Lung (tissue), 12 donors: Measurements from ENCODE around the gene C1orf167. TPM values are rescaled to one million over a fixed set of nuclear protein-coding genes. Genes with fewer than 3 reads are reported as not detected.

Source experiments
- ATAC-seq: fragments of 200-7000 bp; cut with Tn5 transposase; one replicate; pipeline ENCODE4 v1.9.1; 2020; ENCODE audit warnings: moderate number of reproducible peaks; ENCODE audit not compliant: insufficient read depth, low FRiP score
- DNase-seq, 3 donors: peaks; one replicate each; pipeline ENCODE4 v3.0.0-alpha.2; 2013 to 2017
- H3K27ac ChIP-seq, 2 donors: one replicate each; pipeline ENCODE4 v1.5.1; 2013; ENCODE audit warnings: mild to moderate bottlenecking in 2 of 2, moderate library complexity in 2 of 2, control low read depth in 1 of 2, inconsistent platforms in 1 of 2, low read depth in 1 of 2, low read length in 1 of 2
- H3K27me3 ChIP-seq, 3 donors: one replicate each; pipeline ENCODE4 v1.5.1; 2013; ENCODE audit warnings: low read length in 2 of 3; ENCODE audit not compliant: control insufficient read depth in 3 of 3, insufficient read depth in 3 of 3
- H3K36me3 ChIP-seq, 4 donors: one replicate each; pipeline ENCODE4 v1.5.1; 2013; ENCODE audit warnings: low read length in 4 of 4, mild to moderate bottlenecking in 1 of 4, moderate library complexity in 1 of 4; ENCODE audit not compliant: control insufficient read depth in 4 of 4, insufficient read depth in 4 of 4
- H3K4me1 ChIP-seq, 5 donors: one replicate each; pipeline ENCODE4 v1.5.1; 2013; ENCODE audit warnings: low read length in 5 of 5, mild to moderate bottlenecking in 2 of 5, moderate library complexity in 1 of 5; ENCODE audit not compliant: control insufficient read depth in 5 of 5, insufficient read depth in 5 of 5
- H3K4me3 ChIP-seq: one replicate; pipeline ENCODE4 v1.5.1; 2013; ENCODE audit warnings: mild to moderate bottlenecking, control low read depth, moderate library complexity
- H3K9ac ChIP-seq, 2 donors: one replicate each; pipeline ENCODE4 v1.5.1; 2013; ENCODE audit warnings: low read length in 2 of 2, control low read depth in 1 of 2; ENCODE audit not compliant: insufficient read depth in 1 of 2
- H3K9me3 ChIP-seq, 4 donors: one replicate each; pipeline ENCODE4 v1.5.1; 2013; ENCODE audit warnings: low read length in 3 of 4, mild to moderate bottlenecking in 1 of 4, moderate library complexity in 1 of 4; ENCODE audit not compliant: control insufficient read depth in 4 of 4, insufficient read depth in 3 of 4
- WGBS, 2 donors: extraction: QIAGEN DNeasy Blood & Tissue Kit; methylation state at CpG; one replicate each; pipeline ENCODE4 v1.1.7; 2013; 5-methylcytosine and 5-hydroxymethylcytosine counted together
- polyA plus RNA-seq, 2 donors: library from polyadenylated mRNA; stranded (reverse); fragments of 200-250 nt; gene quantifications; one replicate each; pipeline ENCODE4 v1.2.1, GENCODE V29; 2013
- total RNA-seq, 2 donors: library from RNA; depleted of rRNA in 1 of 2; stranded (reverse); fragments of >200 nt in 1 of 2; gene quantifications; one replicate each; pipeline ENCODE4 v1.2.1, GENCODE V29; 2014 to 2021
- TF ChIP-seq, protein P1 (sequence below): IDR thresholded peaks from 2 replicates; pipeline ENCODE4 v1.5.1; 2012; ENCODE audit warnings: mild to moderate bottlenecking; ENCODE audit errors: control extremely low read depth, extremely low read depth
- donor health status: control.
- donor health status: control.
- donor health status: Bipolar disorder and iron deficiency.
- donor health status: healthy.
- donor health status: DM: yes; HTN: yes; CAD: no.

C1orf167 gene
- total and polyA plus RNA-seq, 4 donors = 0.91 to 11.3 (median 9.1) TPM

DNA sequence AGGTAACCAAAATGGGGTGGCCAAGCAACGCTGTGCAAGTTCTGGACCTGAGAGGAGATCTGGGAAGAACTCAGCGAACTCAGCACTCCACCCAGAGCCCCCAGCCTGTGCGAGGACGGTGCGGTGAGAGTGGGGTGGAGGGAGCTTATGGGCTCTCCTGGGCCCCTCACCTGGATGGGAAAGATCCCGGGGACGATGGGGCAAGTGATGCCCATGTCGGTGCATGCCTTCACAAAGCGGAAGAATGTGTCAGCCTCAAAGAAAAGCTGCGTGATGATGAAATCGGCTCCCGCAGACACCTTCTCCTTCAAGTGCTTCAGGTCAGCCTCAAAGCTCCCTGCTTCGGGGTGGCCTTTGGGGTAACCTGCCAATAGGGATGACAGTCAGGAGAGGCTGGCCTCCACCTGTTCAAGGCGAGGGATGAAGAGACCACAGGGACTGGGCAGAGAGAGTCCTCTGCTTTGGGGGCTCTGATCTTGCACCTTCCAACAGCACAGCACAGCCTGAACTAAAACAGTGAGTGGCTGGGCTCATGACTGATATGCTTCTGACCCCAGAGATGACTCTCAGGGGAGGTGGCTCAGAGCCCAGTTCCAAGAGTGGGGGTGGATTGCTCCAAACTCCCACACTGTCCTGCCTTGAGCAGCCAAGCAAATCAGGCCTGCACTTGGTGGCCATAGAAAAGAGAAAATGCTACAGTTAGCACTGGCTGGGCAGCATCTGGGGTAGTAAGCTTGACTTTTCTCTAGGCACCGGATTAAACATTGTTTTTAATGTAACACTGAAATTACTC lies 34.2 kb downstream of the C1orf167 start:
- 94 to 97% methylated on average over 15 of the region's 15 CpGs for WGBS, 2 donors
- ATAC-seq (no peak), DNase-seq (no peak)
- Histone ChIP-seq H3K27me3 (no peaks in the 10 kb centered on the region), H3K27ac (peak overlapping the region; percentile 32 to 70), H3K4me3 (peak overlapping the region; percentile 9), H3K36me3 (peaks cover 10 to 62% (median 34%) of the 10 kb centered on the region in 4 donors), H3K4me1 (peaks cover 0 to 24% (median 0%) of the 10 kb centered on the region in 5 donors), H3K9ac (no peak overlapping the region), H3K9me3 (peaks cover 0 to 6% (median 0%) of the 10 kb centered on the region in 4 donors)
- TF ChIP-seq, protein P1, sequence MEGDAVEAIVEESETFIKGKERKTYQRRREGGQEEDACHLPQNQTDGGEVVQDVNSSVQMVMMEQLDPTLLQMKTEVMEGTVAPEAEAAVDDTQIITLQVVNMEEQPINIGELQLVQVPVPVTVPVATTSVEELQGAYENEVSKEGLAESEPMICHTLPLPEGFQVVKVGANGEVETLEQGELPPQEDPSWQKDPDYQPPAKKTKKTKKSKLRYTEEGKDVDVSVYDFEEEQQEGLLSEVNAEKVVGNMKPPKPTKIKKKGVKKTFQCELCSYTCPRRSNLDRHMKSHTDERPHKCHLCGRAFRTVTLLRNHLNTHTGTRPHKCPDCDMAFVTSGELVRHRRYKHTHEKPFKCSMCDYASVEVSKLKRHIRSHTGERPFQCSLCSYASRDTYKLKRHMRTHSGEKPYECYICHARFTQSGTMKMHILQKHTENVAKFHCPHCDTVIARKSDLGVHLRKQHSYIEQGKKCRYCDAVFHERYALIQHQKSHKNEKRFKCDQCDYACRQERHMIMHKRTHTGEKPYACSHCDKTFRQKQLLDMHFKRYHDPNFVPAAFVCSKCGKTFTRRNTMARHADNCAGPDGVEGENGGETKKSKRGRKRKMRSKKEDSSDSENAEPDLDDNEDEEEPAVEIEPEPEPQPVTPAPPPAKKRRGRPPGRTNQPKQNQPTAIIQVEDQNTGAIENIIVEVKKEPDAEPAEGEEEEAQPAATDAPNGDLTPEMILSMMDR = no peak

GRCh38 chr1:11797525-11798216 lies 35.7 kb downstream of the C1orf167 start:
- H3K36me3 ChIP-seq = peaks cover 10 to 52% (median 24%) of the 10 kb centered on the region in 4 donors
- H3K27me3 ChIP-seq = no peaks in the 10 kb centered on the region
- peaks cover 0 to 6% (median 0%) of the 10 kb centered on the region in 4 donors for H3K9me3 ChIP-seq
- peak in 2 of 3 donors; percentile 58 to 76 for DNase-seq
- H3K9ac ChIP-seq = no peak overlapping the region
- 79 to 91% methylated on average over 6 of the region's 6 CpGs for WGBS, 2 donors
- ATAC-seq = peak; percentile 77
- no peak overlapping the region for H3K4me3 ChIP-seq
- H3K4me1 ChIP-seq = peaks cover 0 to 12% (median 5%) of the 10 kb centered on the region in 5 donors
- H3K27ac ChIP-seq = peak overlapping the region; percentile 15 to 64
- TF ChIP-seq, protein P1 = no peak

GRCh38 chr1:11799099-11799498 lies 37.1 kb downstream of the C1orf167 start:
- ATAC-seq (no peak), DNase-seq (no peak)
- WGBS, 2 donors = 97 to 98% methylated on average over 5 of the region's 5 CpGs
- H3K9ac ChIP-seq = no peak overlapping the region
- TF ChIP-seq, protein P1 = no peak
- no peaks in the 10 kb centered on the region for H3K27me3 ChIP-seq
- peaks cover 0 to 6% (median 0%) of the 10 kb centered on the region in 4 donors for H3K9me3 ChIP-seq
- no peak overlapping the region for H3K4me3 ChIP-seq
- peaks cover 4 to 45% (median 16%) of the 10 kb centered on the region in 4 donors for H3K36me3 ChIP-seq
- peaks cover 0 to 23% (median 8%) of the 10 kb centered on the region in 5 donors for H3K4me1 ChIP-seq
- H3K27ac ChIP-seq = no peak overlapping the region
